ENCODE results near the gene HDAC4. TPM values are rescaled to one million over a fixed set of nuclear protein-coding genes. Genes with fewer than 3 reads are reported as not detected.

HDAC4 gene
- total RNA-seq, 2 experiments from 2014 or later, result 22.6 to 24.5 TPM

GRCh38 chr2:239436076-239436475, 35.3 kb upstream of the HDAC4 start:
- Mint-ChIP-seq H3K27me3 (peaks cover 14% of the 10 kb centered on the region), H3K36me3 (ENCODE audit: low read depth) (peaks cover 2% of the 10 kb centered on the region), H3K4me3 (no peak overlapping the region), H3K4me1 (ENCODE audit: low read depth) (peaks cover 20% of the 10 kb centered on the region), H3K9me3 (peaks cover 5% of the 10 kb centered on the region), H3K27ac (no peak overlapping the region)
- CTCF ChIA-PET, result no interaction called here
- TF ChIP-seq CTCF (IDR thresholded peaks at IDR 0.05), result no peak
- ATAC-seq (no peak), DNase-seq (no peak)
- POLR2A ChIA-PET, result no interaction called here
- intact Hi-C loops (cut with micrococcal nuclease), result no loop called here

- ChIA-PET POLR2A (no interaction called here), CTCF (no interaction called here)
- DNase-seq (peak; percentile 41), ATAC-seq (peak; percentile 95)
- peak overlapping the region; percentile 36 for H3K27ac Mint-ChIP-seq
- peaks cover 5% of the 10 kb centered on the region for H3K9me3 Mint-ChIP-seq
- peaks cover 13% of the 10 kb centered on the region for H3K4me1 Mint-ChIP-seq (ENCODE audit: low read depth)
- no peak for TF ChIP-seq CTCF (IDR thresholded peaks at IDR 0.05)
- H3K36me3 Mint-ChIP-seq (ENCODE audit: low read depth), result peaks cover 2% of the 10 kb centered on the region
- H3K4me3 Mint-ChIP-seq, result no peak overlapping the region
- intact Hi-C loops (cut with micrococcal nuclease), result no loop called here
- H3K27me3 Mint-ChIP-seq, result no peaks in the 10 kb centered on the region
These were observed 33.1 kb upstream of the HDAC4 start for GRCh38 chr2:239433777-239434403.

- ChIA-PET CTCF (no interaction called here), POLR2A (no interaction called here)
- Mint-ChIP-seq H3K4me3 (no peak overlapping the region), H3K27me3 (peaks cover 2% of the 10 kb centered on the region), H3K9me3 (peaks cover 5% of the 10 kb centered on the region), H3K36me3 (ENCODE audit: low read depth) (peaks cover 2% of the 10 kb centered on the region), H3K4me1 (ENCODE audit: low read depth) (peaks cover 13% of the 10 kb centered on the region), H3K27ac (no peak overlapping the region)
- no peak for DNase-seq
- ATAC-seq, result no peak
- intact Hi-C loops (cut with micrococcal nuclease), result no loop called here
- no peak for TF ChIP-seq CTCF (IDR thresholded peaks at IDR 0.05)
These were observed 31.4 kb upstream of the HDAC4 start for GRCh38 chr2:239432174-239432573.

GRCh38 chr2:239431536-239431935, 30.7 kb upstream of the HDAC4 start:
- intact Hi-C loops (cut with micrococcal nuclease), result no loop called here
- Mint-ChIP-seq H3K27ac (no peak overlapping the region), H3K4me3 (no peak overlapping the region), H3K36me3 (ENCODE audit: low read depth) (peaks cover 2% of the 10 kb centered on the region), H3K4me1 (ENCODE audit: low read depth) (peaks cover 13% of the 10 kb centered on the region), H3K9me3 (peaks cover 5% of the 10 kb centered on the region), H3K27me3 (peaks cover 2% of the 10 kb centered on the region)
- TF ChIP-seq CTCF (IDR thresholded peaks at IDR 0.05), result no peak
- CTCF ChIA-PET, result no interaction called here
- ATAC-seq (no peak), DNase-seq (no peak)
- POLR2A ChIA-PET, result no interaction called here

GRCh38 chr2:239429473-239430350, 28.9 kb upstream of the HDAC4 start:
- DNase-seq, result no peak
- H3K36me3 Mint-ChIP-seq (ENCODE audit: low read depth), result peaks cover 2% of the 10 kb centered on the region
- no peak overlapping the region for H3K4me3 Mint-ChIP-seq
- no peak overlapping the region for H3K27ac Mint-ChIP-seq
- ChIA-PET POLR2A (interaction anchor here (1.2 kb wide), 1 partner anchor 27 kb away, joined by 4 read pairs; no protein-coding TSS in a partner anchor), CTCF (interaction anchor here (1.6 kb wide), 1 partner anchor 14 kb away, joined by 3 read pairs; no protein-coding TSS in a partner anchor)
- peaks cover 13% of the 10 kb centered on the region for H3K4me1 Mint-ChIP-seq (ENCODE audit: low read depth)
- peaks cover 5% of the 10 kb centered on the region for H3K9me3 Mint-ChIP-seq
- intact Hi-C loops (cut with micrococcal nuclease), result no loop called here
- TF ChIP-seq CTCF (IDR thresholded peaks at IDR 0.05), result no peak
- no peak for ATAC-seq
- H3K27me3 Mint-ChIP-seq, result peaks cover 2% of the 10 kb centered on the region

Measured in activated CD8-positive, alpha-beta T cell treated with anti-CD3 and anti-CD28 coated beads for 36 hours (primary cell).